Fibroblast of skin of back (primary cell): ENCODE data around the gene RAB3A. TPM values are rescaled to one million over a fixed set of nuclear protein-coding genes. Genes with fewer than 3 reads are reported as not detected.

ENCODE experiments used
- DNase-seq: peaks from one replicate; pipeline ENCODE4 v3.0.0-alpha.2; 2013
- polyA plus RNA-seq, 2 experiments: library from polyadenylated mRNA; unstranded; fragments of 120-200 nt; gene quantifications; one replicate each; pipeline ENCODE4 v1.2.1, GENCODE V29; 2013; ENCODE audit not compliant: insufficient read length in 2 of 2

RAB3A gene
- 2.7 TPM for polyA plus RNA-seq (2013, experiment 1 of 2; ENCODE audit: insufficient read length)
- 5.4 TPM for polyA plus RNA-seq (2013, experiment 2 of 2; ENCODE audit: insufficient read length)

- DNase-seq = peak; percentile 100
Observed at GRCh38 chr19:18203863-18204393, at the start of gene RAB3A. RAB3A (minus strand) TSS chr19:18204042; CDS start chr19:18202740, 1,302 bp downstream.

- DNase-seq = no peak
Observed at GRCh38 chr19:18253130-18253529, 49.3 kb upstream of the RAB3A start.

- no peak for DNase-seq
Observed at GRCh38 chr19:18252370-18252717, 48.5 kb upstream of the RAB3A start.

GRCh38 chr19:18251587-18252369 is 47.9 kb upstream of the RAB3A start:
- peak; percentile 52 for DNase-seq

- no peak for DNase-seq
Observed at GRCh38 chr19:18249834-18250233, 46.0 kb upstream of the RAB3A start.

GRCh38 chr19:18245297-18245696 is 41.5 kb upstream of the RAB3A start:
- DNase-seq = no peak

GRCh38 chr19:18239303-18239702 is 35.5 kb upstream of the RAB3A start:
- DNase-seq = no peak

- DNase-seq = no peak
Observed at GRCh38 chr19:18234194-18234593, 30.4 kb upstream of the RAB3A start.

- DNase-seq = peak; percentile 40
Observed at GRCh38 chr19:18233224-18233825, 29.5 kb upstream of the RAB3A start.

GRCh38 chr19:18232540-18233223 is 28.8 kb upstream of the RAB3A start:
- no peak for DNase-seq

GRCh38 chr19:18231775-18232174 is 27.9 kb upstream of the RAB3A start:
- no peak for DNase-seq

GRCh38 chr19:18230941-18231734 is 27.3 kb upstream of the RAB3A start:
- no peak for DNase-seq

- no peak for DNase-seq
Observed at GRCh38 chr19:18229915-18230314, 26.1 kb upstream of the RAB3A start.

GRCh38 chr19:18229474-18229873 is 25.6 kb upstream of the RAB3A start:
- no peak for DNase-seq

- DNase-seq = no peak
Observed at GRCh38 chr19:18227781-18228271, 24.0 kb upstream of the RAB3A start.

- no peak for DNase-seq
Observed at GRCh38 chr19:18226956-18227780, 23.3 kb upstream of the RAB3A start.

- DNase-seq = peak; percentile 35
Observed at GRCh38 chr19:18225702-18226468, 22.0 kb upstream of the RAB3A start, which contains the start of gene PDE4C. PDE4C (minus strand) TSS chr19:18226438; CDS start chr19:18226415, 23 bp downstream.

GRCh38 chr19:18225355-18225701 is 21.5 kb upstream of the RAB3A start:
- DNase-seq = no peak

GRCh38 chr19:18224525-18225354 is 20.9 kb upstream of the RAB3A start:
- DNase-seq = peak; percentile 92
